Liver (tissue), 9 donors: ENCODE data around the gene CENPC. TPM values are rescaled to one million over a fixed set of nuclear protein-coding genes. Genes with fewer than 3 reads are reported as not detected.

ENCODE experiments used
- DNase-seq: peaks from one replicate; pipeline ENCODE4 v3.0.0-alpha.2; 2017; ENCODE audit warnings: low spot score
- H3K27ac ChIP-seq, 2 donors: one replicate each; pipeline ENCODE4 v1.7.0; 2013; ENCODE audit warnings: inconsistent platforms in 2 of 2, low read length in 2 of 2, control low read depth in 1 of 2, low read depth in 1 of 2, mild to moderate bottlenecking in 1 of 2
- H3K27me3 ChIP-seq, 4 donors: one replicate each; pipeline versions ENCODE4 v1.6.1 to v1.7.0; 2013; ENCODE audit warnings: low read length in 3 of 4, inconsistent platforms in 1 of 4, mild to moderate bottlenecking in 1 of 4, moderate library complexity in 1 of 4; ENCODE audit not compliant: control insufficient read depth in 4 of 4, insufficient read depth in 4 of 4
- H3K36me3 ChIP-seq, 4 donors: one replicate each; pipeline versions ENCODE4 v1.6.1 to v1.7.0; 2013; ENCODE audit warnings: low read length in 3 of 4, mild to moderate bottlenecking in 3 of 4, low read depth in 1 of 4, moderate library complexity in 1 of 4; ENCODE audit not compliant: control insufficient read depth in 4 of 4, insufficient read depth in 3 of 4
- H3K4me1 ChIP-seq, 4 donors: one replicate each; pipeline versions ENCODE4 v1.6.1 to v1.7.0; 2013; ENCODE audit warnings: low read length in 3 of 4, mild to moderate bottlenecking in 3 of 4, moderate library complexity in 1 of 4; ENCODE audit not compliant: control insufficient read depth in 4 of 4, insufficient read depth in 4 of 4
- H3K4me3 ChIP-seq, 3 donors: one replicate each; pipeline versions ENCODE4 v1.6.1 to v1.7.0; 2013; ENCODE audit warnings: low read length in 3 of 3, control low read depth in 1 of 3, low read depth in 1 of 3, mild to moderate bottlenecking in 1 of 3
- H3K9ac ChIP-seq, 2 donors: one replicate each; pipeline ENCODE4 v1.7.0; 2013; ENCODE audit warnings: low read length in 2 of 2, mild to moderate bottlenecking in 2 of 2, moderate library complexity in 2 of 2, control low read depth in 1 of 2, low read depth in 1 of 2
- H3K9me3 ChIP-seq, 4 donors: one replicate each; pipeline versions ENCODE4 v1.6.1 to v1.7.0; 2013; ENCODE audit warnings: low read length in 3 of 4; ENCODE audit not compliant: control insufficient read depth in 4 of 4
- FOXA1 ChIP-seq: IDR thresholded peaks from 2 replicates; pipeline ENCODE4 v1.6.1; 2016; ENCODE audit warnings: antibody characterized with exemption
- GABPA ChIP-seq, 2 donors: IDR thresholded peaks in 1 of 2; conservative IDR thresholded peaks in 1 of 2; 2 replicates each; pipeline ENCODE4 v1.6.1; 2016; ENCODE audit warnings: antibody characterized with exemption in 2 of 2, mild to moderate bottlenecking in 1 of 2, moderate library complexity in 1 of 2
- HNF4A ChIP-seq, 2 donors: conservative IDR thresholded peaks; 2 replicates each; pipeline ENCODE4 v1.6.1; 2016; ENCODE audit warnings: antibody characterized with exemption in 2 of 2, mild to moderate bottlenecking in 2 of 2
- HNF4G ChIP-seq: IDR thresholded peaks from 2 replicates; pipeline ENCODE4 v1.6.1; 2016; ENCODE audit warnings: antibody characterized with exemption
- JUND ChIP-seq, 2 donors: IDR thresholded peaks; 2 replicates each; pipeline ENCODE4 v1.6.1; 2016; ENCODE audit warnings: antibody characterized with exemption in 2 of 2
- NR2F2 ChIP-seq: IDR thresholded peaks from 2 replicates; pipeline ENCODE4 v1.6.1; 2016; ENCODE audit warnings: antibody characterized with exemption
- RAD21 ChIP-seq, 2 donors: IDR thresholded peaks; 2 replicates each; pipeline ENCODE4 v1.6.1; 2016; ENCODE audit warnings: antibody characterized with exemption in 2 of 2, mild to moderate bottlenecking in 2 of 2
- RXRA ChIP-seq, 2 donors: IDR thresholded peaks; 2 replicates each; pipeline ENCODE4 v1.6.1; 2017 to 2018; ENCODE audit warnings: antibody characterized with exemption in 2 of 2, mild to moderate bottlenecking in 1 of 2
- SP1 ChIP-seq: IDR thresholded peaks from 2 replicates; pipeline ENCODE4 v1.6.1; 2018; ENCODE audit warnings: antibody characterized with exemption, mild to moderate bottlenecking
- TAF1 ChIP-seq: conservative IDR thresholded peaks from 2 replicates; pipeline ENCODE4 v1.6.1; 2016; ENCODE audit warnings: antibody characterized with exemption, mild to moderate bottlenecking
- YY1 ChIP-seq: IDR thresholded peaks from 2 replicates; pipeline ENCODE4 v1.6.1; 2016; ENCODE audit warnings: antibody characterized with exemption, mild to moderate bottlenecking
- polyA plus RNA-seq, 2 donors: library from polyadenylated mRNA; stranded (reverse) in 1 of 2; unstranded in 1 of 2; fragments of 200-250 nt in 1 of 2; fragments of >200 nt in 1 of 2; fragmentation: Nextera tagmentation in 1 of 2; extraction: Ambion mirVana in 1 of 2; gene quantifications; one replicate each; pipeline versions ENCODE4 v1.2.1 to v1.2.3, GENCODE V29; 2013 to 2015
- total RNA-seq, 2 donors: library from RNA; depleted of rRNA; stranded (reverse); fragments of >200 nt; gene quantifications; one replicate each; pipeline ENCODE4 v1.2.3, GENCODE V29; 2014
- TF ChIP-seq, protein P1 (sequence below): fragments of 150-350 bp; IDR thresholded peaks from 2 replicates; pipeline ENCODE4 v1.5.1; 2017; ENCODE audit warnings: improper control_type of control experiment, low read depth, low read length; ENCODE audit not compliant: missing input control
- TF ChIP-seq, protein P2 (sequence below): IDR thresholded peaks from 2 replicates; pipeline ENCODE4 v1.6.1; 2016; ENCODE audit warnings: antibody characterized with exemption
- TF ChIP-seq, protein P3 (sequence below): IDR thresholded peaks from 2 replicates; pipeline ENCODE4 v1.6.1; 2016; ENCODE audit warnings: antibody characterized with exemption, mild to moderate bottlenecking
- TF ChIP-seq, protein P4 (sequence below): IDR thresholded peaks from 2 replicates; pipeline ENCODE4 v1.6.1; 2016; ENCODE audit warnings: antibody characterized with exemption
- donor health status: healthy.
- donor health status: healthy.
- donor health status: healthy.
- donor health status: healthy.
- donor health status: healthy.

The CENPC gene
- total and polyA plus RNA-seq, 4 donors: 1.9 to 14.9 (median 9.6) TPM

DNA sequence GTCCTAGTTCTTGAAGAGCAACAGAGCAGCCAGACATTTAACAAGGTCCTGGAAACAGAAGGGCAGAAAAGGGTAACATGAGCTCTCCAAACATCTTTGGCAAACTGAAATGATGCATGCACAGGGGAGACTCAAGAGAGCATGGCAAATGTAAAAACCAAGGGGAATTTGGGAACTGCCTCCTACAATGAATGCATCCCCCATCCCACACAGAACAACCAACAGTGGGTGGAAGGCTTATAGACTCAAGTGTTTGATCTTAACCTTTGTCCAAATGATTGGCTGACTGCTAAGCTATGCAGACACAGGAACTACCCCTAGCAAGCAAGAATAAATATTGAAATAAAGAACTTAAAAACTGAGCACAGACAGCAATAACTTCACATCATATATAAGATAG lies 74.4 kb downstream of the CENPC start:
- H3K27me3 ChIP-seq: no peaks in the 10 kb centered on the region
- no peak overlapping the region for H3K9ac ChIP-seq
- no peak for DNase-seq
- no peak overlapping the region for H3K4me3 ChIP-seq
- no peak for TF ChIP-seq HNF4G
- TF ChIP-seq, protein P1, sequence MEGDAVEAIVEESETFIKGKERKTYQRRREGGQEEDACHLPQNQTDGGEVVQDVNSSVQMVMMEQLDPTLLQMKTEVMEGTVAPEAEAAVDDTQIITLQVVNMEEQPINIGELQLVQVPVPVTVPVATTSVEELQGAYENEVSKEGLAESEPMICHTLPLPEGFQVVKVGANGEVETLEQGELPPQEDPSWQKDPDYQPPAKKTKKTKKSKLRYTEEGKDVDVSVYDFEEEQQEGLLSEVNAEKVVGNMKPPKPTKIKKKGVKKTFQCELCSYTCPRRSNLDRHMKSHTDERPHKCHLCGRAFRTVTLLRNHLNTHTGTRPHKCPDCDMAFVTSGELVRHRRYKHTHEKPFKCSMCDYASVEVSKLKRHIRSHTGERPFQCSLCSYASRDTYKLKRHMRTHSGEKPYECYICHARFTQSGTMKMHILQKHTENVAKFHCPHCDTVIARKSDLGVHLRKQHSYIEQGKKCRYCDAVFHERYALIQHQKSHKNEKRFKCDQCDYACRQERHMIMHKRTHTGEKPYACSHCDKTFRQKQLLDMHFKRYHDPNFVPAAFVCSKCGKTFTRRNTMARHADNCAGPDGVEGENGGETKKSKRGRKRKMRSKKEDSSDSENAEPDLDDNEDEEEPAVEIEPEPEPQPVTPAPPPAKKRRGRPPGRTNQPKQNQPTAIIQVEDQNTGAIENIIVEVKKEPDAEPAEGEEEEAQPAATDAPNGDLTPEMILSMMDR: no peak
- TF ChIP-seq, protein P2, sequence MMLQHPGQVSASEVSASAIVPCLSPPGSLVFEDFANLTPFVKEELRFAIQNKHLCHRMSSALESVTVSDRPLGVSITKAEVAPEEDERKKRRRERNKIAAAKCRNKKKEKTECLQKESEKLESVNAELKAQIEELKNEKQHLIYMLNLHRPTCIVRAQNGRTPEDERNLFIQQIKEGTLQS: no peak
- TF ChIP-seq JUND (IDR thresholded peaks at IDR 0.05): no peak
- TF ChIP-seq GABPA (IDR thresholded peaks at IDR 0.05 in 1 of 2, conservative IDR thresholded peaks at IDR 0.05 in 1 of 2): no peak
- TF ChIP-seq HNF4A (conservative IDR thresholded peaks at IDR 0.05): no peak
- TF ChIP-seq, protein P3, sequence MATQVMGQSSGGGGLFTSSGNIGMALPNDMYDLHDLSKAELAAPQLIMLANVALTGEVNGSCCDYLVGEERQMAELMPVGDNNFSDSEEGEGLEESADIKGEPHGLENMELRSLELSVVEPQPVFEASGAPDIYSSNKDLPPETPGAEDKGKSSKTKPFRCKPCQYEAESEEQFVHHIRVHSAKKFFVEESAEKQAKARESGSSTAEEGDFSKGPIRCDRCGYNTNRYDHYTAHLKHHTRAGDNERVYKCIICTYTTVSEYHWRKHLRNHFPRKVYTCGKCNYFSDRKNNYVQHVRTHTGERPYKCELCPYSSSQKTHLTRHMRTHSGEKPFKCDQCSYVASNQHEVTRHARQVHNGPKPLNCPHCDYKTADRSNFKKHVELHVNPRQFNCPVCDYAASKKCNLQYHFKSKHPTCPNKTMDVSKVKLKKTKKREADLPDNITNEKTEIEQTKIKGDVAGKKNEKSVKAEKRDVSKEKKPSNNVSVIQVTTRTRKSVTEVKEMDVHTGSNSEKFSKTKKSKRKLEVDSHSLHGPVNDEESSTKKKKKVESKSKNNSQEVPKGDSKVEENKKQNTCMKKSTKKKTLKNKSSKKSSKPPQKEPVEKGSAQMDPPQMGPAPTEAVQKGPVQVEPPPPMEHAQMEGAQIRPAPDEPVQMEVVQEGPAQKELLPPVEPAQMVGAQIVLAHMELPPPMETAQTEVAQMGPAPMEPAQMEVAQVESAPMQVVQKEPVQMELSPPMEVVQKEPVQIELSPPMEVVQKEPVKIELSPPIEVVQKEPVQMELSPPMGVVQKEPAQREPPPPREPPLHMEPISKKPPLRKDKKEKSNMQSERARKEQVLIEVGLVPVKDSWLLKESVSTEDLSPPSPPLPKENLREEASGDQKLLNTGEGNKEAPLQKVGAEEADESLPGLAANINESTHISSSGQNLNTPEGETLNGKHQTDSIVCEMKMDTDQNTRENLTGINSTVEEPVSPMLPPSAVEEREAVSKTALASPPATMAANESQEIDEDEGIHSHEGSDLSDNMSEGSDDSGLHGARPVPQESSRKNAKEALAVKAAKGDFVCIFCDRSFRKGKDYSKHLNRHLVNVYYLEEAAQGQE: no peak
- TF ChIP-seq TAF1: no peak
- no peak for TF ChIP-seq RAD21 (IDR thresholded peaks at IDR 0.05)
- TF ChIP-seq NR2F2: no peak
- no peak for TF ChIP-seq RXRA (IDR thresholded peaks at IDR 0.05)
- TF ChIP-seq, protein P4, sequence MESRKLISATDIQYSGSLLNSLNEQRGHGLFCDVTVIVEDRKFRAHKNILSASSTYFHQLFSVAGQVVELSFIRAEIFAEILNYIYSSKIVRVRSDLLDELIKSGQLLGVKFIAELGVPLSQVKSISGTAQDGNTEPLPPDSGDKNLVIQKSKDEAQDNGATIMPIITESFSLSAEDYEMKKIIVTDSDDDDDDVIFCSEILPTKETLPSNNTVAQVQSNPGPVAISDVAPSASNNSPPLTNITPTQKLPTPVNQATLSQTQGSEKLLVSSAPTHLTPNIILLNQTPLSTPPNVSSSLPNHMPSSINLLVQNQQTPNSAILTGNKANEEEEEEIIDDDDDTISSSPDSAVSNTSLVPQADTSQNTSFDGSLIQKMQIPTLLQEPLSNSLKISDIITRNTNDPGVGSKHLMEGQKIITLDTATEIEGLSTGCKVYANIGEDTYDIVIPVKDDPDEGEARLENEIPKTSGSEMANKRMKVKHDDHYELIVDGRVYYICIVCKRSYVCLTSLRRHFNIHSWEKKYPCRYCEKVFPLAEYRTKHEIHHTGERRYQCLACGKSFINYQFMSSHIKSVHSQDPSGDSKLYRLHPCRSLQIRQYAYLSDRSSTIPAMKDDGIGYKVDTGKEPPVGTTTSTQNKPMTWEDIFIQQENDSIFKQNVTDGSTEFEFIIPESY: no peak
- H3K27ac ChIP-seq: no peak overlapping the region
- H3K36me3 ChIP-seq: peaks cover 1 to 26% (median 23%) of the 10 kb centered on the region in 4 donors
- H3K9me3 ChIP-seq: no peaks in the 10 kb centered on the region
- no peaks in the 10 kb centered on the region for H3K4me1 ChIP-seq

DNA sequence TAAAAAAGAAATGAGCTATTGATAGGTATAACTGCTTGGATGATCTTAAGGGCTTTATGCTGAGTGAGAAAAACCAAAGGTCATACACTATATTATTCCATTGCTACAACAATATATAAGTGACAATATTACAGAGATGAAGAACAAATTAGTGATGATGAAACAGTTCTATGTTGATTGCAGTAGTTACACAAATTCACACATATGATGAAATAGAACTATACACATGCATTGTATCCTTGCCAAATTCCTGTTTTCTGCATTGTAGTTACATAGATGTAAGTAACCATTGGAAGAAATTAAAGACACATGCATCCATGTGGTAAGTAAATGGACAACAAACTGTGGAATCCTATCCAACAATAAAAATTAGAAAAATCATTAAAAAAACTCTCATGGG lies 76.5 kb downstream of the CENPC start:
- no peak overlapping the region for H3K9ac ChIP-seq
- H3K27me3 ChIP-seq: no peaks in the 10 kb centered on the region
- H3K27ac ChIP-seq: no peak overlapping the region
- no peak overlapping the region for H3K4me3 ChIP-seq
- DNase-seq: no peak
- no peaks in the 10 kb centered on the region for H3K4me1 ChIP-seq
- peaks cover 0 to 14% (median 11%) of the 10 kb centered on the region in 4 donors for H3K36me3 ChIP-seq
- no peaks in the 10 kb centered on the region for H3K9me3 ChIP-seq
- TF ChIP-seq HNF4G: no peak
- no peak for TF ChIP-seq FOXA1
- TF ChIP-seq, protein P4: no peak
- no peak for TF ChIP-seq HNF4A (conservative IDR thresholded peaks at IDR 0.05)
- no peak for TF ChIP-seq JUND (IDR thresholded peaks at IDR 0.05)
- TF ChIP-seq NR2F2: no peak
- TF ChIP-seq, protein P2: no peak
- TF ChIP-seq, protein P3: no peak
- TF ChIP-seq RAD21 (IDR thresholded peaks at IDR 0.05): no peak
- TF ChIP-seq YY1: no peak
- no peak for TF ChIP-seq TAF1
- TF ChIP-seq SP1: no peak
- TF ChIP-seq, protein P1: no peak
